ENCODE results near the gene ATP8A2. TPM values are rescaled to one million over a fixed set of nuclear protein-coding genes. Genes with fewer than 3 reads are reported as not detected.

Gene ATP8A2
- total RNA-seq, 1 experiment from 2014 or later = not detected

GRCh38 chr13:25400925-25401324 is 29.2 kb downstream of the ATP8A2 start:
- ChIA-PET POLR2A (no interaction called here), CTCF (no interaction called here)
- no TSS peak for BruUV-seq (replicated peaks)
- Histone ChIP-seq H3K9me3 (ENCODE audit: control insufficient read depth, insufficient read depth, low read depth, low read length) (no peaks in the 10 kb centered on the region), H3K27ac (ENCODE audit: low read length) (no peak overlapping the region), H3K36me3 (ENCODE audit: control insufficient read depth, insufficient read depth, low read length) (no peaks in the 10 kb centered on the region), H3K4me3 (ENCODE audit: low read depth in 2 of 2, low read length in 2 of 2) (no peak overlapping the region), H3K27me3 (ENCODE audit: control insufficient read depth, insufficient read depth, low read length) (peaks cover 2% of the 10 kb centered on the region), H3K4me1 (ENCODE audit: control insufficient read depth, insufficient read depth, low read length) (no peaks in the 10 kb centered on the region)
- intact Hi-C loops (cut with micrococcal nuclease; ENCODE audit: unreplicated experiment) (no loop called here), in situ Hi-C loops (cut with HindIII; ENCODE audit: low pct_unique_long_range_greater_than_20kb, low sequenced_read_pairs) (no loop called here)
- DNase-seq (ENCODE audit: low read depth, low spot score) = no peak
- TF ChIP-seq TCF7L2 (IDR thresholded peaks at IDR 0.05; ENCODE audit: low read depth, low read length) = no peak
- no peak for TF ChIP-seq SIN3A (IDR thresholded peaks at IDR 0.05; ENCODE audit: borderline replicate concordance, insufficient read depth, low read depth, low read length)
- no peak for TF ChIP-seq CTCF (IDR thresholded peaks at IDR 0.05)
- no peak for TF ChIP-seq POLR2AphosphoS5 (IDR thresholded peaks at IDR 0.05; ENCODE audit: low read depth, low read length)
- no peak for TF ChIP-seq REST (IDR thresholded peaks at IDR 0.05; ENCODE audit: insufficient read depth in 1 of 2, low read depth in 2 of 2, low read length in 1 of 2)
- no peak for ATAC-seq

- Histone ChIP-seq H3K36me3 (ENCODE audit: control insufficient read depth, insufficient read depth, low read length) (no peaks in the 10 kb centered on the region), H3K4me3 (ENCODE audit: low read depth in 2 of 2, low read length in 2 of 2) (no peak overlapping the region), H3K27ac (ENCODE audit: low read length) (no peak overlapping the region), H3K9me3 (ENCODE audit: control insufficient read depth, insufficient read depth, low read depth, low read length) (no peaks in the 10 kb centered on the region), H3K27me3 (ENCODE audit: control insufficient read depth, insufficient read depth, low read length) (peaks cover 2% of the 10 kb centered on the region), H3K4me1 (ENCODE audit: control insufficient read depth, insufficient read depth, low read length) (no peaks in the 10 kb centered on the region)
- no TSS peak for BruUV-seq (replicated peaks)
- ChIA-PET POLR2A (no interaction called here), CTCF (no interaction called here)
- TF ChIP-seq SIN3A (IDR thresholded peaks at IDR 0.05; ENCODE audit: borderline replicate concordance, insufficient read depth, low read depth, low read length) (no peak), CTCF (IDR thresholded peaks at IDR 0.05) (no peak), REST (IDR thresholded peaks at IDR 0.05; ENCODE audit: insufficient read depth in 1 of 2, low read depth in 2 of 2, low read length in 1 of 2) (no peak), POLR2AphosphoS5 (IDR thresholded peaks at IDR 0.05; ENCODE audit: low read depth, low read length) (no peak), TCF7L2 (IDR thresholded peaks at IDR 0.05; ENCODE audit: low read depth, low read length) (no peak)
- intact Hi-C loops (cut with micrococcal nuclease; ENCODE audit: unreplicated experiment) (no loop called here), in situ Hi-C loops (cut with HindIII; ENCODE audit: low pct_unique_long_range_greater_than_20kb, low sequenced_read_pairs) (no loop called here)
- DNase-seq (ENCODE audit: low read depth, low spot score) (no peak), ATAC-seq (no peak)
Observed at GRCh38 chr13:25401958-25402357, 30.2 kb downstream of the ATP8A2 start.

All from Panc1 (cell line).